ENCODE measurements around the gene SEPTIN5.

Gene SEPTIN5

GRCh38 chr22:19706661-19707151 is 7.6 kb upstream of the SEPTIN5 start:
- no peak for FAIRE-seq

- FAIRE-seq = no peak
Measured at GRCh38 chr22:19707347-19708290, 6.7 kb upstream of the SEPTIN5 start.

DNA sequence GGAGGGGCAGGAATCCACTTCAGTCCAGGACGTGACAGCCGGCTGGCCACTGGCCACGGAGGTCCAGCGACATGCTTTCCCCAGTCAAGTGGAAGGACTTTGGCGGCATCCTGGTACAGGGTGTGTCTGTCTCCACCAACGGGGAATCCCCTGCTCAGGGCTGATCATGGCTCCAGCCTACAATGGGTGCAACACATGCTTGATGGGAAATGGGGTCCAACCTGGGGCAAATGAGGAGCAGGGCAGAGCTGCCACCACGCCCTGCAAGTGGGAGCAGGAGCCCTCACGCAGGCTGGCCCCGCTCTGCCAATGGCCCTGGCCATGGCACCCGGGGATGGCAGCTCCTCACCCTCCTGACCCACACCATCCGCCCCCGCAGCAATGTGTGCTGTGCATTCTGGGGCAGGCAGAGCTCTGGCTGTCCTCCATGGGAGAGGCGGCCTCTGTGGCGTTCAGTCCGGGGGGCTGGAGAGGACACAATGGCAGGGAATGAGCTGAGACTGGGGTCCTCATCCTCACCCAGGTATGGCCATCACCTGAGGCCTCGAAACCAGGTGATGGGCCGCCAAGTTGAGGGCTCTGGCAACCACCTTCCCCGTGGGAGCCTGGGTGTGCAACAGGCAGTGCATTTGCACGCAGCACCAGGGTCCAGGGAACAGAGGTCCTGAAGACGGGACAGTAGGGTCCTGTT is 5.8 kb upstream of the SEPTIN5 start:
- FAIRE-seq = no peak

GRCh38 chr22:19709063-19709769 is 5.1 kb upstream of the SEPTIN5 start:
- no peak for FAIRE-seq

DNA sequence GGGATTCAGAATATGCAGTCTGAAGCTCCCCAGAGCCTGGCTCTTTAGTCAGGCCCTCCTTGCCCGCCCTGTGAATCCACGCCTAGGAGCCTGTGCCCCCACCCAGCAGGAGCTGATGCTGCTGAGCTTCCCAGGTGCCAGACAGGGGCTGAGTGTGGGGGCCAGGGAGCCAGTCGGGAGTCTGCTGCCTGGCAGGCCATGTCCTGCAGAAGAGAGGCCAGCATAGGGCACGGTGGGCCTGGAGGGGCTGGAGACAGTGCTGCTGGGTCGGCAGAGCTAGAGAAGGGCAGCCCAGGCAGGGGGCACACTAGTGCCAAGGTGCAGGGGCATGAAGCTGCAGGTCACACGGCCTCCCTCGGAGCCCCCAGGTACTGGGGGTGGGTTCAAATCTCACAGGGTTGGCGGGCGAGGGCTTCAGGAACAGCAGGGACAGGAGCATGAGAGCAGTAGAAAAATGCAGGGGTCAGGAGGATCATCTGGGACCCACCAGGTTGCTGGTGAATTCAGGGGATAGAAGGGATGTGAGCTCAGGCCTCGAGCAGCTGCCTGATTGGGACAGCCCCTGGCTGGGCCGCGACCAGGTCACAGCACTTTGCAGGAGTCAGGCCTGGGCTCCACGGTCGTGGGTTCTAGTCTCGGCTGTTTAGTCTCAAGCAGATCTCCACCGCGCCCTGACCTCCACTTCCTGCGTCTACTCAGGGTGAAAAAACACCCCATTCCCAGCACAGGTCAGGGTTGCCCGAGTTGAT is 4.1 kb upstream of the SEPTIN5 start:
- FAIRE-seq = no peak

GRCh38 chr22:19710769-19711106 is 3.6 kb upstream of the SEPTIN5 start:
- FAIRE-seq = no peak

- FAIRE-seq = no peak
Measured at GRCh38 chr22:19713245-19713644, 1.1 kb upstream of the SEPTIN5 start.

GRCh38 chr22:19713650-19714311 is 522 bp upstream of the SEPTIN5 start:
- no peak for FAIRE-seq

GRCh38 chr22:19715188-19715930 is 1.1 kb downstream of the SEPTIN5 start:
- FAIRE-seq = no peak

GRCh38 chr22:19716041-19716828 is 1.9 kb downstream of the SEPTIN5 start:
- no peak for FAIRE-seq

- no peak for FAIRE-seq
Measured at GRCh38 chr22:19716829-19717105, 2.5 kb downstream of the SEPTIN5 start.

DNA sequence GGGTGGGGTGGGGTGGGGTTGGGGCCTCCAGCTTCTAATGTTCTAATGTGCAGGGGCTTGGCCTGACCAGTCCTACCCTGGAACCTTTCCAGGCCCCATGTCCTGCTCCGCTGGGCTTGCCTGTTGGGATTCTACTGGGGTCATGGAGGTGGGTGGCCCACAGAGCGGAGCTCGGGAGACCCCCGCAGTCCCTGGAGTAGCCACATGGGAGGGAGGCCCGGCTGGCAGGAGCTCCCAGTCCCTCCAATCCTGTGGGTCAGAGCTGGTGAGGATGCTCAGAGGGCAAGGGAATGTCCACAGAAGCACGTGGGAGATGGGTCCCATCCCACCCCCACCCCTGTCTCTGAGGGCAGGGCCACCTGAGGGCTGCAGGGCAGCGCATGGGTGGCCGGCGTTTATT is 2.9 kb downstream of the SEPTIN5 start:
- no peak for FAIRE-seq

GRCh38 chr22:19717691-19718455 is 3.6 kb downstream of the SEPTIN5 start:
- FAIRE-seq = no peak

DNA sequence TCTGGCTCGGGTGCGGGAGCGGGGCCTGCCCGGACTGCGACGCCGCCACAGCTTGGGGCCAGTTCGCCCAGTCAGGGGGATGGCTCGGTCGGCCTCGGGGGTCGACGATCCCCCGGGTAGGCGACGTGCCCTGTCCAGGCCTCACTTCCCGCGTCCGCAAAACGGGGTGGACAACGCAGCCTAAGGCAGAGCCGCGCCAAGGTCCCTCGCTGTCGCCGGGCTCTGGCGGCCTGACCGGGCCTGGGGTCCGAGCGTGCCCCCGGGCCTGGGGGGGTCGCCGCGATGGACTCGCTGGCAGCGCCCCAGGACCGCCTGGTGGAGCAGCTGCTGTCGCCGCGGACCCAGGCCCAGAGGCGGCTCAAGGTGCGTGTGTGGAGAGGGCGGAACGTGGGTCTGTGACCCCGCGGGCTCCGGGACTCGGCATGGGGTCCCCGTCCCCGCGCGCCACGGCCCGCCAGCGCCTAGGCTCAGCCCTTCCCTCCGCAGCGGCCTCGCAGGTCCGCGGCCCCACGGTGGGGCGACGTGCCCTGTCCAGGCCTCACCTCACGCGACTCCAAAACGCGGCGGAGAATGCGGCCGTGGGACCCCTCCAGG is 4.2 kb downstream of the SEPTIN5 start:
- FAIRE-seq = no peak

GRCh38 chr22:19719050-19719482 is 4.8 kb downstream of the SEPTIN5 start:
- FAIRE-seq = no peak

- no peak for FAIRE-seq
Measured at GRCh38 chr22:19719488-19720021, 5.3 kb downstream of the SEPTIN5 start.

GRCh38 chr22:19720150-19720827 is 6.0 kb downstream of the SEPTIN5 start:
- FAIRE-seq = no peak

DNA sequence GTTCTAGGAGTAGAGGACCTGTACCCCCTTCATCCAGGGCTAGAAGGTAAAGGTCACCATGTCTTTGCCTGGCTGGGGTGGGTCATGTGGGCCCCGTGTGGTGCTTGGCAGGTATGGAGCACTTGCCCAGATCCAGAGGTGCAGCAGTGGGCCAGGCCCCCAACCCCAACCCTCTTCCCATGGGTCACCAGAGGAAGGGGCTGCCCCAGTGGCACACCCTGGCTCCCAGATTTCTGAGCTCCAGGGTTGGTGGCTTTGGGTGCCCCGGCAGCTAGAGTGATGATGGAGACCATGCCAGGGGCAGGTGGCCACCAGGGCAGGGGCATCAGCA is 6.7 kb downstream of the SEPTIN5 start:
- FAIRE-seq = no peak

All from colon (tissue), 2 donors.